Measurements from ENCODE around the gene CGB7. TPM values are rescaled to one million over a fixed set of nuclear protein-coding genes. Genes with fewer than 3 reads are reported as not detected.
"Not testable (repeated sequence)": the region's sequence is repeated elsewhere in the genome, so short reads cannot be mapped to it uniquely, and the experiment has no call there.

The CGB7 gene
- total and polyA plus RNA-seq, 9 of the 15 experiments (the other 6 are each of a cell fraction or from before 2014, with no cell fraction given), result not detected

- 5% methylated on average over 17 of the region's 17 CpGs for WGBS (ENCODE audit: insufficient coverage, low coverage, missing lambda C conversion rate)
- CTCF ChIA-PET (ENCODE audit: low intra/inter-chr PET ratio), result no interaction called here
- in situ Hi-C loops (cut with MboI) (no loop called here), intact Hi-C loops (cut with micrococcal nuclease) (no loop called here)
- no peaks in the 10 kb centered on the region for H4K20me1 ChIP-seq (replicated peaks; ENCODE audit: control insufficient read depth, insufficient read depth, low read length)
- H3K27ac ChIP-seq (ENCODE audit: extremely low read depth, low read depth, low read length), result no peak overlapping the region
- ATAC-seq (no peak), FAIRE-seq (no peak), DNase-seq (ENCODE audit: extremely low read depth in 1 of 4, low spot score in 3 of 4) (no peak)
- H2AFZ ChIP-seq (ENCODE audit: low read depth, low read length), result no peak overlapping the region
- H3K4me3 ChIP-seq, result no peak overlapping the region
- BruUV-seq (replicated peaks), result no TSS peak
- TF ChIP-seq XRCC4 (IDR thresholded peaks at IDR 0.05; ENCODE audit: extremely low read depth, insufficient read depth, insufficient read length) (no peak), SP1 (CRISPR knock-in tag; IDR thresholded peaks at IDR 0.05) (no peak), CBFA2T2 (conservative IDR thresholded peaks at IDR 0.05) (no peak)
- no peaks in the 10 kb centered on the region; a peak in 1 of 5 replicates for H3K27me3 ChIP-seq (ENCODE audit: control insufficient read depth in 2 of 2, insufficient read depth in 2 of 2, low read length in 2 of 2)
- peak overlapping the region in 1 of 2 experiments; percentile 26; a peak in 1 of 4 replicates for H3K9ac ChIP-seq (ENCODE audit: insufficient read depth in 1 of 2, low read depth in 2 of 2, low read length in 2 of 2)
- no peaks in the 10 kb centered on the region for H3K36me3 ChIP-seq (ENCODE audit: control insufficient read depth, insufficient read depth, low read length)
- no peak overlapping the region for H3K4me2 ChIP-seq (ENCODE audit: insufficient read depth, low read length)
- no peaks in the 10 kb centered on the region for H3K9me1 ChIP-seq (ENCODE audit: control insufficient read depth, insufficient read depth, low read length)
- POLR2A ChIA-PET, result no interaction called here
- no peaks in the 10 kb centered on the region for H3K79me2 ChIP-seq (ENCODE audit: control insufficient read depth, insufficient read depth, low read length)
- peaks cover 0 to 7% of the 10 kb centered on the region in 2 experiments; a peak in 2 of 5 replicates for H3K4me1 ChIP-seq (replicated peaks in 1 of 2; ENCODE audit: control insufficient read depth in 2 of 2, insufficient read depth in 2 of 2, low read length in 2 of 2)
- no peaks in the 10 kb centered on the region for H3K9me3 ChIP-seq (replicated peaks; ENCODE audit: control insufficient read depth, insufficient read depth, low read depth, low read length)
Measured at GRCh38 chr19:49042177-49042576, 15.4 kb downstream of the CGB7 start.

DNA sequence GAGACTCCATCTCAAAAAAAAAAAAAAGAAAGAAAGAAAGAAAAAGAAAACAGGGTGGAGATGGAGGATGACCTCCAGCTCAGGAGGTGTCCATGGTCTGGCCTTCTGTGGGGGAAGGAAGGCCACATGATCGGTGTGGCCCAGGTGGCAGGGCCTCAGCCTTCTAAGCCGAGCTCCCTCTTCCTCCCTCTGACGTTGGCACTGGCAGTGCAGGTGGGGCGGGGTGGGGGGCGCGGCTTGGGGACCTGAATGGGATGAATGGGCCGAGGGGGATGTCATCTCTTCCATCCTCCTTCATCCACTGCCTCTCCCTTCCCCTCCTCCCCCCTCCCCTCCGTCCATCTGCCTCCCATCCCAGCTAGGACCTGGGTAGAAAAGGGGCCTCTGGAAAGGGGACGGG is 17.8 kb downstream of the CGB7 start:
- CTCF ChIA-PET (ENCODE audit: low intra/inter-chr PET ratio); in situ Hi-C loops (cut with MboI); H3K4me1 ChIP-seq (replicated peaks in 1 of 2; ENCODE audit: control insufficient read depth in 2 of 2, insufficient read depth in 2 of 2, low read length in 2 of 2); ATAC-seq; H4K20me1 ChIP-seq (replicated peaks; ENCODE audit: control insufficient read depth, insufficient read depth, low read length); H3K9ac ChIP-seq (ENCODE audit: insufficient read depth in 1 of 2, low read depth in 2 of 2, low read length in 2 of 2); H3K4me3 ChIP-seq; BruUV-seq (replicated peaks); H3K27ac ChIP-seq (ENCODE audit: extremely low read depth, low read depth, low read length); POLR2A ChIA-PET; intact Hi-C loops (cut with micrococcal nuclease); H3K36me3 ChIP-seq (ENCODE audit: control insufficient read depth, insufficient read depth, low read length); H3K27me3 ChIP-seq (ENCODE audit: control insufficient read depth in 2 of 2, insufficient read depth in 2 of 2, low read length in 2 of 2); FAIRE-seq; H3K4me2 ChIP-seq (ENCODE audit: insufficient read depth, low read length); H2AFZ ChIP-seq (ENCODE audit: low read depth, low read length); H3K9me1 ChIP-seq (ENCODE audit: control insufficient read depth, insufficient read depth, low read length); H3K9me3 ChIP-seq (replicated peaks; ENCODE audit: control insufficient read depth, insufficient read depth, low read depth, low read length); DNase-seq (ENCODE audit: extremely low read depth in 1 of 4, low spot score in 3 of 4); H3K79me2 ChIP-seq (ENCODE audit: control insufficient read depth, insufficient read depth, low read length): not testable (repeated sequence)
- WGBS (ENCODE audit: insufficient coverage, low coverage, missing lambda C conversion rate), result 0% methylated on average over 1 of the region's 9 CpGs
